ENCODE data around the gene RAB11FIP5.

Gene RAB11FIP5

GRCh38 chr2:73033142-73033765 is 79.5 kb downstream of the RAB11FIP5 start:
- DNase-seq, result no peak

- DNase-seq, result no peak
Observed at GRCh38 chr2:73032702-73033097, 80.0 kb downstream of the RAB11FIP5 start.

- no peak for DNase-seq
Observed at GRCh38 chr2:73031725-73032701, 80.7 kb downstream of the RAB11FIP5 start.

- no peak for DNase-seq
Observed at GRCh38 chr2:73031095-73031678, 81.6 kb downstream of the RAB11FIP5 start.

GRCh38 chr2:73028841-73029240 is 83.9 kb downstream of the RAB11FIP5 start:
- no peak for DNase-seq

- DNase-seq, result no peak
Observed at GRCh38 chr2:73027340-73027739, 85.4 kb downstream of the RAB11FIP5 start.

GRCh38 chr2:73023497-73023896 is 89.3 kb downstream of the RAB11FIP5 start:
- no peak for DNase-seq
